Stimulated activated CD4-positive, alpha-beta T cell treated with anti-CD3 and anti-CD28 coated beads, Interleukin-1b, Interleukin-23, amount 100 ng/mL, for 48 hours (primary cell): ENCODE measurements around the gene TMEM181.

Experiments used
- DNase-seq: peaks from one replicate; pipeline ENCODE4 v3.0.0-alpha.2; 2020

Gene TMEM181

DNA sequence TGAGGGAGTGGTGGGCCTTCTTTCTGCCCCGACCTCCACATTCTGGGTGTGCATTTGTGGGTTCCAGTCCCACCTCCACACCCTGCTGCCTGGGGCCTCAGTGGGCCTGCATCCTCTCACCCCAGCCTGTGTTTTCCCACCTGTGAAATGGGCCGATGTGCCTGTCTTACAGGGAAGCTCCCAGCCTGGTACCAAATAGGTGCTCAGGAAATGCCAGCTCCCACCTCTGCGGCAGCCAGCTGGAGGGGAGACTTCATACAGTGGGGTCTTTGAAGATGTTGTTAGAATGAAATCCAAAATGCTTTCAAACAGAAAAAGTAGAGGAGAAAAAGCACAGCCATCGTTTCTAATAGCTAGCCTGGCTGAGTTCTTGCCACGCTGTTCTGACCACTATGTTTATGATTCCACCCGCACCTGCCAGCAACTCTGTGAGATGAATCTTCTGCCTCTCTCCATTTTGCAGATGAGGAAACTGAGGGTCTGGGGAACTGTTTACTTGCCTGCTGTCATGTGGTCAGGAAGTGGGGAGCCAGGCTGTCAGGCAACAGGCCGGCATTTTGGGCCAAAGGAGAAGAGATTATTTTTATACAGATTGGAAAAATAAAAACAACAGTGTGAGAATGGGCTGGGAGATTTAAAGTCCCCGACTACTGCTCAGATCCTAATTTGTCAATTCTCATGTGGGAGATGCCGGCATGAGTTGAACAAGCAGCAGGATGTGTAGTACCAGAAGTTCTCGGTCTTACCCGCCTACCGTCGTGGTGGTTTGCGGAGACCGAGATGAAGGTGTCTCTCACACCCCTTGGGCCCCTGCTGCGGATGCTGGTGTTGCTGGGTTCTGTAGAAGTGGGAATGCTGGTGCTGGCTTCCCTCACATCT is 4.6 kb downstream of the TMEM181 start:
- no peak for DNase-seq

DNA sequence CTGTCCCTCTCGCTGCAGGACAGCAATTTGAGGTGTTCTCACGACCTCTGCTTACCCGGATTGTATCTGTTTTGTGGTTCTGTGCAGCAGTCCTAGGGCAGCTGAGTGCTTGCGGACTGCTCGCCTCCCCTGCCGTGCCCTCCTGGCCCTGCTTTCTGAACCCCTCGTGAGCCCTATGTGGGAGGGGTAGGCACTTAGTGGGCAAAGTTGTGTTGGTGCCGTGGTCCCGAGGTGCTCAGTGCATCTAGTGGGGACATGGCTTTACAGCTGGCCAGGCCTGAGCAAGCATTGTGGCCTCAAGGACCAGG is 5.2 kb downstream of the TMEM181 start:
- DNase-seq = no peak

- no peak for DNase-seq
Observed at GRCh38 chr6:158565482-158566040, 5.7 kb downstream of the TMEM181 start.

DNA sequence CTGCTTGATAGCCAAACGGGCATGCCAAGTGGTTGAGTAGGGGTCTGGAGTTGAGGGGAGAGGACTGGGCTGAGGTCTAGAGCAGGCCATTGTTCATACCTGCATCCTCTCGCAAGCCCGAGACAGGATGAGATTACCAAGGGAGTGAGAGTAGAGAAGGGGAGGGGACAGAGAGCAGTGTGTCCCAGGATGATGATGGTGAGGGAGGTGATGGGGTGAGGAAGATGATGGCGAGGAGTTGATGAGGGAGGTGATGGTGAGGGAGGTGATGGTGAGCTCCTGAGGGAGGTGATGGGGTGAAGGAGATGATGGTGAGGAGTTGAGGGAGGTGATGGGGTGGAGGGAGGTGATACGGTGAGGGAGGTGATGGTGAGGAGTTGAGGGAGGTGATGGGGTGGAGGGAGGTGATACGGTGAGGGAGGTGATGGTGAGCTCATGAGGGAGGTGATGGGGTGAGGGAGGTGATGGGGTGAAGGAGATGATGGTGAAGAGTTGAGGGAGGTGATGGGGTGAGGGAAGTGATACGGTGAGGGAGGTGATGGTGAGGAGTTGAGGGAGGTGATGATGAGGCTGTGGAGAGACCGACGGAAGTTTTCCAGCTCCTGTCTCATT is 6.4 kb downstream of the TMEM181 start:
- DNase-seq = no peak

GRCh38 chr6:158567152-158567551 is 7.3 kb downstream of the TMEM181 start:
- DNase-seq = no peak

DNA sequence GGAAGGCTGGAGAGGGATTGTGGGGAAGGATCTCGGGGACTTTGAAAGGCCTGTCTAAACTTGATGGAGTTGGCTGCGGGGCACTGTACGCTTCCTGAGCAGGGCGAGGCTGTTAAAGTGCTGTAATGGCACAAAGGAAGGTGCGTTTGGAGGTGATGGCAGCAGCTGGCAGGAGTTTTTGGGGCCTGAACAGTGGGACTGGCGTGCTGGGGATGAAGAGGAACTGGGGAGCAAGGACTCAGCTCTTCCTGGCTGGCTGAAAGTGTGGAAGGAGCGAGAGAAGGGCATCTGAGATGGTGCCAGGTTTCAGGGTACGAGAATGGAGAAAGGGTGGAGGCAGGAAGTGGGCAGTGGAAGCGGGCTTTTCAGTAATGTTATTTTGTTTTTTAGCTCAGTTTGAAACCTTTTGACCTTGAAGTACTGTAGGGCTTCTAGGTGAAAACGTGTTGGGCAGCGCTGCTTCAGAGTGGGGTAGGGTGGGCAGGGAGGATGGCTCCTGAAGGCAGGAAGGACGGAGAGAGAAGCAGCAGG is 8.0 kb downstream of the TMEM181 start:
- DNase-seq = no peak

DNA sequence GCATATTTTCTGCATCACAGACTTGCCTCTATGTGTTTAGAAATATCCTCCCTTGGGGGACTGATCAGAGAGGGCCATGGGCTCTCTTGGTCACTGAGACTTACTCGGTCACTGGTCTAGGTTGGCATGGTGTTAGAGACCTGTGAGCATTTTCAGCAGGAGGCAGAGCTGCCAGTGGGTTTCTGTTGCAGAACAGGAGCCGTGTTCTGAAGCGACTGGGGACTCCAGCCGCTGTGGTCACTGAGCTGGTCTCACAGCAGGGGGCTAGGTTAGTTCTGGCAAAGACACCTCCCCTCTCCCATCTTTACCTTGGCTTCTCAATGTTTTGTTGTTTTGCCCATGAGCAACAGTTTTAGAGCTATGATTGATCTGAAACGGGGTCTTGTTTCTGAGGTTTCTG is 8.7 kb downstream of the TMEM181 start:
- DNase-seq = no peak

- DNase-seq = no peak
Observed at GRCh38 chr6:158569036-158569435, 9.1 kb downstream of the TMEM181 start.

DNA sequence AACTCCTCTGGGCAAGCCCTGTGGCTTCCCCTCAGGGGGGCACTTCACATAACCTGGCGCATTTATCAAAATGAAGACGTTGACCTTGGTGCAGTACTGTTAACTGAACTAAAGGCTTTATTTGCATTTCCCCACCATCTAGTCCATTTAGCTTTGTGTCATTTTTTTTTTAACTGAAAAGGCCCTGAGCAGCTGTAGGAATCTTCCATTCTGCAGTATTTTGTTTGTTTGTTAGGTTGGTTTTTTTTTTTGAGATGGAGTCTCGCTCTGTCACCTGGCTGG is 10.7 kb downstream of the TMEM181 start:
- DNase-seq = no peak

DNA sequence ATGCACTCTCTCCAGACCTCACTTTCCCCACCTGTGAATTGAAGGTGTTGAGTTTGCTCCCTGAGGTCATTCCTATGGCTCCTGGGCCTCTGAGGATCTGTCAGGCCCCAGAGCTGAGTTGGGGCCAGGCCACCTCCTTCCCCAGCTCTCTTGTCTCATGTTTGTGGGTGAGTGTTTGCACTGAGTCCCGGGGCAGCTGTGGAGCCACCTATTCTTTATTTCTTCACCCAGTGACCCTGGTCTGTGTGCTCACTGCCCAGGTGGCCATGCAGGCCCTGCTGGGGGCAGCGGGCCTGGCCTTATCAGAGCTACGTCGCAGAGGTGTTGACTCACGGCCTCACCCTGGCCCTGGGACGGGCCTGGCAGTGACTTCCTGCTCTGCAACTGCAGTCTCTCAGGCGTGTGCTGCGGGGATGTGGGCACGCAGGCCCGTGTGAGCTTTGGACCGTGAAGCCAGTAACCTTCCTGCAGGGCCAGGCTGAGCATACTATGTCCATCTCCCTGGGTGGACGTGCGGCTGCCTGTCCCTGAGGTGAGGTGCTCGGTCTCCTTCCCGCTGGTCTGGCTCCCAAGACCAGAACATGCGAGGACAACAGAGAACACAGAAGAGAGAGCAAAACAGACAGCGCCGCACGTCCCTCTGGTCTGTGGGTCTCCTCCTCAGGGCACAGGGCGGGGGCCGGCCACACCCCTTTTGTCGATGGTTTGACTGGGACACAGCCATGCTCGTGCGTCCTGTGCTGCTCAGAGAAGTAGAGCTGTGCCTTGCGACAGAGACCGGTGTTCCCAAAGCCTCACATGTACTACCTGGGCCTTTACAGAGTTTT is 12.1 kb downstream of the TMEM181 start:
- no peak for DNase-seq

DNA sequence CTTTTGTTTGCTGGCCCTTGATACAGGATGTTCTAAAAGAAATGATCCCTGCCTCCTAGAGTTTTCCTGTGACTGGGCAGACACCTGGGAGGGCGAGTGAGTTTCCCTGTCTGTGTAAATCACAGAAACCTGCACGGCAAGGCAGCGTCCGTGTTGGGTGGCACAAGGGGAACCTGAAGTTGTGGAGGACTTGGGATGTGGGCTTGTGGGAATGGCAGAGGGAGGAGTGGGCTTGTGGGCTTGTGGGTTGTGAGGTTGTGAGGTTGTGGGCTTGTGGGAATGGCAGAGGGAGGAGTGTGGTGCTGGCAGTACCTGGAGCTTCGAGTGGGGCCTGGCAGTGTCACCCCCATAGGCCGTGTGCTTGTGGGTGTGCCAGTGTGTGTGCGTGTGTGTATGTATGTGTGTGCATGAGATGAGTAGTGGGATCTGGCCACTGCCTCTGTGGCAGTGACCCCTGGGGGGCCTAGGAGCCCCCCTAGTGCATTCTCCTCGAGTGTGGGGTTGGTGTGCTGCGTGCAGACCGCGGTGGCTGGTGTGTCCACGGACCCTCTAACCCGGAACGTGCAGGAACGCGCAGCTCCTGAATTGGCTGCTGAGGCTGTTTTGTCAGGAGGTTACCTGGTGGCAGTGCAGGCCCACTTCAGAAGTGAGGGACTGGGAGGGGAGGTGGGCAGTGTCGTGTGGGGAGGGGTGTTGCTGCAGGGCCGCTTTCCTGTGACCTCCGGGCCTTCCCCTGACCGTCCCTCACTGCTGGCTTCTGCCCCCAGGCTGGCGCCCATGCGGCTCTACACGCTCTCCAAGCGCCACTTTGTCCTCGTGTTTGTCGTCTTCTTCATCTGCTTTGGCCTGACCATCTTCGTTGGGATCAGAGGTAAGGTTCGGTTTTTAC is 13.0 kb downstream of the TMEM181 start:
- DNase-seq = no peak

- DNase-seq = no peak
Observed at GRCh38 chr6:158573542-158573931, 13.6 kb downstream of the TMEM181 start.

GRCh38 chr6:158574800-158575199 is 14.9 kb downstream of the TMEM181 start:
- DNase-seq = no peak

DNA sequence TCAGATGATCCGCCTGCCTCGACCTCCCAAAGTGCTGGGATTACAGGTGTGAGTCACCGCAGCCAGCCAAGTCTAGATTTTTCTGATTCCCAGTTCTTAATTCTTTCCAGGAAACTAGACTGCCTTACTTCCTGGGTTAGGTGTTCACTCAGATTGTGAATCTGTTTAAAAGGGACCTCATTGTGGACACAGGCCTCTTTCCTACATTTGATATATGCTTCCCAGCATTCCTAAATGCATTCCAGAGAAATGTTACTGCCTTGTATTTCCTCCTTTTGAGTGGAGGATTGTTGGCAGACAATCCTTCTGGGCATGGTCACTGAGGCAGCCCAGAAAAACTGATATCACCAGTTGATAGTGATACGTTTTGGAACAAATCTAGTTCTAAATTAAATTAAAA is 15.7 kb downstream of the TMEM181 start:
- no peak for DNase-seq

DNA sequence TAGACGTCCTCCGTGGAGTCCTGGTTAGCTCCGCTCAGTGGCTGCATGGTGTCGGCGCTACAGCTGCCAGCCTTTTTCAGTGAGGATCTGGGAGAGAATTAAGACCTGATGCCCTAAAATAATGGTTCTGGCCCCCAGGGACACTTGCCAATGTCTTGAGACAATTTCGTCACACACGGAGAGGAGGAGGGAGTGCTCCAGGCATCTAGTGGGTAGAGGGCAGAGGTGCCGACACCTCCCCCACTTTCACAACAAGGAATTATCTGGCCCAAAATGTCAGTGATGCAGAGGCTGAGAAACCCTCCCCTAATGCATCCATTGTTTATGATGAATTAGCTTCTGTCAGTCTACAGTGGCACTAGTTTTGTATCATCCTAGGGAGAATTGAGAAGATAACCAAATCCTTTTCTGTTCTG is 24.4 kb downstream of the TMEM181 start:
- no peak for DNase-seq

DNA sequence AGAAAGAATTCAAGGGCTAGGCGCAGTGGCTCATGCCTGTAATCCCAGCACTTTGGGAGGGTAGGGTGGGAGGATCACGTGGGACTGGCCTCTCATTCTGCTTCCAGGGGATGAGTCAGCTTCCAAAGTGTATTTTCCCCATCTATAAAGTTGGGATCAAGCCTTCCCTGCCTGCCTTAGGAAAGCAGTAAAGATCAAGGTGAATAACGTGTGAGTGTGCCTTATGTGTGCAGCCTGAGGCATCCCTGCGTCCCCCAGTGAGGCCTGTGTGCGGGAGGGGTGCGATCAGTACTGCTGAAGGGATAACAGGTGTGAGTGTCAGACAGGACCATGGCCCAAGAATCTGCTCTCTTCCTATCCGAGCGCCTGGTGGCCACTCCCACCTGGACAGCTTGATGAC is 26.8 kb downstream of the TMEM181 start:
- DNase-seq = no peak

DNA sequence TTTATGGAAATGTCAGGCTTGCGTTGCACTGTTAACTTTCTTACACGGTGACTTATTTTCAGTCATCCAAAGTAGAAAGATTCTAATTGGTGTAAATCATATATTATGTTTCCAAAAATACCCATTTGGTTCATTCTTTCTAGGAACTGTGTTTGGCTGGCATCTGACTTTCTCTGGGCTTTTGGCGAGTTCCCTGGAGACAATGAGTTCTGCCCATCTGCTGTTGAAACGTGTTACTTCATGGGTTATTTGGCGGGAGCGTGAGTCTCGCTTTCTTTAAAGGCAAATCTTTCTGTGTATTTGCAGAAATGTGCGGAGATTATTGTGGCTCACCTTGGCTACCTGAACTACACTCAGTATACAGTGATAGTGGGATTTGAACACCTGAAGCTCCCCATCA is 29.5 kb downstream of the TMEM181 start:
- no peak for DNase-seq

DNA sequence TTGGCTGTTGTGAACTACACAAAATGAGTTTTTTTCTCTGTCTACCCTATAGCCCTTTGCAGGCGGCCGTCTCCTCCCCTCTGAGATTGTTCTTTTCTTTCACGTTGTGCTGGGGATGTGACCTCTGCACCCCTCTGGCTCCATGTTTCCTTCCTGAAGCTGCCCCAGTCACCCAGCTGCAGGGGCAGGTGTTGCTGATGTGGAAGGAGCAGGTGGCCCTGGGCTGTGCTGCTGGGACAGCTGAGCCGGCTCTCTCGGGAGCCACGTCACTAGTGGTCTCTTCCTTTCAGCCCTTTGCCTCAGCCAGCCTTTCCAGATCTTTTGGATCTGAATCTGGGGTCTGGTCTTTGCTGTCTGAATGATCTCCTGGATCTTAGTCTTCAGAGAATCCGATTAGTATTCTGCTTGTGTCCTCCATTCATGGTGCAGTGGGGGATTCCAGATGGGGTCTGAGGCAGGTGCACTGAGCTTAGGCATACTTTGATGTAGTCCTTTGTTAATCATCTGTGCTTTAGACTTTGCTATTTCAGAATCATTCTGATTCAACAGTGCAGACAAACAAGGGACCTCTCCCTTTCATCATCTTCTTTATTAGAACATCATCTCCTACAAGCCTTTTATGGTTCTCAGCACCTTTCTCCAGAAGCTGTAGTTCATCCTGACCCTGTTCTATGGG is 31.4 kb downstream of the TMEM181 start:
- DNase-seq = no peak

DNA sequence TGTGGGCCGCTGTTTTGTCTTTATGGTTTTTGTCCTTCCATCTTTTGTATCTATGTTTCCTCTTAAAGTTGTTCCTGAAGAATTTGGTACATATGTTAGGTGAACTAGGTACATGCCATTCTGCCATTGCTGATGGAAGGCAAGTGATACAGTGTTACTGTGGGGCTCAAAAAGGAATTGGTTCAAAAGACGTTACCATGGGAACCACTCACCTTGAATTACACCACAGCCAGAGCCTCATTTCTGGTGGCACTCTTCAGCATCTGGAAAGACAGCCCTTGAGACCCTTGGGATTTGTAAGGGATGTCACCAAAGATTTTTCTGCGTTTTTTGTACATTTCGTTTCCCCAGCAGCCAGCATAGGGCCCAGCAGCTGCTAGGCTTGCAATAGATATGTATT is 31.9 kb downstream of the TMEM181 start:
- DNase-seq = no peak

DNA sequence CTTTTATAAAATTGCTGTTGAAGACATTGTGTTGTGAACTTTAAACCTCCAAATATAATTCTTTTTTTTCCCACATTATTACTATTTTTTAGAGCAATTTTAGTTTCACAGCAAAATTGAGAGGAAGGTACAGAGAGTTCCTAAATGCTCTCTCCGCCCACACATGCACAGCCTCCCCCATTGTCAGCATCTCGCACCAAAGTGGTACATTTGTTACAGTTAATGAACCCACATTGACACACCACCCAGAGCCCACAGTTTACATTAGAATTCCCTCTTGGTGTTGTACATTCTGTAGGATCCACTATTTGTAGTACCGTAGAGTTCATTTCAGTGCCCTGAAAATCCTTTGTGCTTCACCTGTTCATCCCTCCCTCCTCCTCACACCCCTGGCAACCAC is 33.8 kb downstream of the TMEM181 start:
- no peak for DNase-seq

GRCh38 chr6:158595223-158595622 is 35.3 kb downstream of the TMEM181 start:
- DNase-seq = no peak

GRCh38 chr6:158596861-158597260 is 37.0 kb downstream of the TMEM181 start:
- DNase-seq = no peak
